PC-9 (cell line): ENCODE results near the gene ERBB4. TPM values are rescaled to one million over a fixed set of nuclear protein-coding genes. Genes with fewer than 3 reads are reported as not detected.

ENCODE experiments used
- BruUV-seq: library from RNA; stranded (reverse); fragments of 400-500 nt; replicated peaks from 2 replicates; lab custom pipeline; 2021; lab: Mats Ljungman, UMichigan
- CTCF ChIA-PET: fragments of 300-600 bp; sonication (Branson Sonifier 250); formaldehyde crosslinking; loops from one replicate; lab custom pipeline; 2022; ENCODE audit warnings: antibody characterized with exemption; lab: Charles Lee
- POLR2A ChIA-PET: fragments of 300-600 bp; sonication (Branson Sonifier 250); formaldehyde crosslinking; loops from one replicate; lab custom pipeline; 2022; ENCODE audit warnings: antibody characterized with exemption; ENCODE audit not compliant: unreplicated experiment; lab: Charles Lee
- DNase-seq, 2 experiments: peaks; one replicate each; pipeline versions ENCODE4 v3.0.0 to v3.0.0-alpha.2; 2015 to 2022; ENCODE audit warnings: mixed read lengths in 1 of 2
- H2AFZ ChIP-seq: fragments of 200-600 bp; sonication (generic); 2 replicates; pipeline ENCODE4 v1.8.1; 2017; ENCODE audit warnings: antibody characterized with exemption
- H3F3A ChIP-seq: fragments of 200-600 bp; sonication (generic); 2 replicates; pipeline ENCODE4 v1.8.1; 2017; ENCODE audit warnings: antibody characterized with exemption, mild to moderate bottlenecking, low read depth; ENCODE audit not compliant: insufficient read depth
- H3K27ac ChIP-seq: fragments of 200-600 bp; sonication (generic); 2 replicates; pipeline ENCODE4 v1.6.1; 2016; ENCODE audit warnings: mixed run types
- H3K27me3 ChIP-seq: fragments of 200-600 bp; sonication (generic); 2 replicates; pipeline ENCODE4 v1.6.1; 2016; ENCODE audit warnings: low read depth, mixed run types; ENCODE audit not compliant: insufficient read depth
- H3K36me3 ChIP-seq: fragments of 200-600 bp; sonication (generic); 2 replicates; pipeline ENCODE4 v1.6.1; 2016; ENCODE audit warnings: low read depth, mixed run types
- H3K4me1 ChIP-seq: fragments of 200-600 bp; sonication (generic); replicated peaks from 2 replicates; pipeline ENCODE4 v1.6.1; 2016; ENCODE audit warnings: mixed run types; ENCODE audit not compliant: insufficient read depth
- H3K4me2 ChIP-seq: fragments of 200-600 bp; sonication (generic); 2 replicates; pipeline ENCODE4 v1.6.1; 2017; ENCODE audit warnings: mixed run types
- H3K4me3 ChIP-seq: fragments of 200-600 bp; sonication (generic); 2 replicates; pipeline ENCODE4 v1.6.1; 2016; ENCODE audit warnings: mixed run types
- H3K79me2 ChIP-seq: fragments of 200-600 bp; sonication (generic); 2 replicates; pipeline ENCODE4 v1.6.1; 2017; ENCODE audit warnings: low read depth, mixed run types
- H3K9me2 ChIP-seq: fragments of 200-600 bp; sonication (generic); 2 replicates; pipeline ENCODE4 v1.8.1; 2017; ENCODE audit warnings: mild to moderate bottlenecking; ENCODE audit not compliant: insufficient read depth
- H3K9me3 ChIP-seq: fragments of 200-600 bp; sonication (generic); 2 replicates; pipeline ENCODE4 v1.8.1; 2016; ENCODE audit warnings: low read depth; ENCODE audit not compliant: insufficient read depth
- H4K20me1 ChIP-seq: fragments of 200-600 bp; sonication (generic); 2 replicates; pipeline ENCODE4 v1.8.1; 2017; ENCODE audit not compliant: insufficient read depth
- CTCF ChIP-seq: fragments of 200-600 bp; sonication (generic); conservative IDR thresholded peaks from 2 replicates; pipeline ENCODE4 v1.6.1; 2017; ENCODE audit warnings: mixed run types, antibody characterized with exemption, mild to moderate bottlenecking, moderate library complexity
- EZH2 ChIP-seq: fragments of 200-600 bp; sonication (generic); IDR thresholded peaks from 2 replicates; pipeline ENCODE4 v1.8.0; 2017; ENCODE audit warnings: antibody characterized with exemption, low read depth
- intact Hi-C: fragments of 100-400 bp; cut with micrococcal nuclease; formaldehyde crosslinking; loops from one replicate; pipeline ENCODE4 v1.10.0; 2022; ENCODE audit not compliant: unreplicated experiment
- total RNA-seq: library from RNA; stranded (reverse); gene quantifications from 2 replicates; pipeline ENCODE4 v1.2.3, GENCODE V29; 2021

ERBB4 gene
- total RNA-seq, 1 experiment from 2014 or later = not detected

DNA sequence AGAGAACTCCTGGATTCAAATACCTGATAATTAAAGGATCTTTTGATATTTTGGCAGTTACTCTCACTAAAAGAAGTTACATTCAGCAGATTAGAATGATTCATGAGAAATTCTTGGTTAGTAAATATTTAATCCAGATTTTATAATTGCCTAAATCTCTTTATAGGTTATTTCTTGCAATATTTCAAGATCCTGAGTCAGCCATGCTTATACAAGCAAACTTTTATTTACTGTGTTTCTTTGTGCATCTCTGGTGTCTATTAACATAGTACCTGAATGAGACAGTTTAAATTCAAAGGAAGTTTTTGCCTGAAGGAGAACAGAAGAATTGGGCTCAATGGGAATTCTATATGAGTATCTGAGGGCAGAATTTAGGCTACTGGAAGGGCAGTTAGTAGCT lies 249.3 kb downstream of the ERBB4 start:
- CTCF ChIA-PET = no interaction called here

GRCh38 chr2:212288308-212288707 lies 250.3 kb downstream of the ERBB4 start:
- Histone ChIP-seq H3K4me1 (no peaks in the 10 kb centered on the region), H3K36me3 (no peaks in the 10 kb centered on the region), H3K9me2 (no peaks in the 10 kb centered on the region), H3K4me2 (no peak overlapping the region), H2AFZ (no peak overlapping the region; the same call in 1 of the 2 replicates), H4K20me1 (no peaks in the 10 kb centered on the region), H3K9me3 (no peaks in the 10 kb centered on the region), H3K27me3 (no peaks in the 10 kb centered on the region), H3F3A (no peaks in the 10 kb centered on the region), H3K27ac (no peak overlapping the region), H3K79me2 (no peaks in the 10 kb centered on the region), H3K4me3 (no peak overlapping the region)
- DNase-seq = no peak
- intact Hi-C loops = no loop called here
- TF ChIP-seq CTCF (no peak), EZH2 (no peak)
- no TSS peak for BruUV-seq
- CTCF ChIA-PET = no interaction called here
- POLR2A ChIA-PET = no interaction called here

More for the DNA sequence above, 249.3 kb downstream of the ERBB4 start:
- Histone ChIP-seq H3K27me3 (no peaks in the 10 kb centered on the region), H2AFZ (no peak overlapping the region), H3K9me2 (no peaks in the 10 kb centered on the region), H3K4me1 (no peaks in the 10 kb centered on the region), H3F3A (no peaks in the 10 kb centered on the region), H3K79me2 (no peaks in the 10 kb centered on the region), H3K27ac (no peak overlapping the region), H3K9me3 (no peaks in the 10 kb centered on the region), H3K4me2 (no peak overlapping the region), H3K4me3 (no peak overlapping the region), H3K36me3 (no peaks in the 10 kb centered on the region), H4K20me1 (no peaks in the 10 kb centered on the region)
- POLR2A ChIA-PET = no interaction called here
- DNase-seq = no peak
- intact Hi-C loops = no loop called here
- no TSS peak for BruUV-seq
- no peak for TF ChIP-seq CTCF
- no peak for TF ChIP-seq EZH2

- no TSS peak for BruUV-seq
- no peak for TF ChIP-seq CTCF
- TF ChIP-seq EZH2 = no peak
Measured at GRCh38 chr2:212284166-212284565, 254.4 kb downstream of the ERBB4 start.

More at GRCh38 chr2:212284166-212284565, 254.4 kb downstream of the ERBB4 start:
- Histone ChIP-seq H3K4me1 (no peaks in the 10 kb centered on the region), H3K9me2 (no peaks in the 10 kb centered on the region; the same call in 1 of the 2 replicates), H2AFZ (no peak overlapping the region), H3F3A (no peaks in the 10 kb centered on the region), H3K9me3 (no peaks in the 10 kb centered on the region), H3K4me2 (no peak overlapping the region), H3K4me3 (no peak overlapping the region), H3K27ac (no peak overlapping the region), H3K36me3 (no peaks in the 10 kb centered on the region), H4K20me1 (no peaks in the 10 kb centered on the region), H3K79me2 (no peaks in the 10 kb centered on the region), H3K27me3 (no peaks in the 10 kb centered on the region)
- DNase-seq = no peak
- CTCF ChIA-PET = no interaction called here
- POLR2A ChIA-PET = no interaction called here
- intact Hi-C loops = no loop called here
